Spleen (tissue), 7 donors: ENCODE measurements around the gene CPA5.

Source experiments
- CTCF ChIP-seq, 11 experiments: fragments of 200-600 bp in 7 of 11; fragments of 450-650 bp in 4 of 11; sonication (generic) in 4 of 11; IDR thresholded peaks in 8 of 11; conservative IDR thresholded peaks in 3 of 11; 1 replicate in 7 of 11; 2 replicates in 4 of 11; pipeline versions ENCODE4 v1.4.0 to v1.8.0; 2016 to 2021; ENCODE audit warnings: antibody characterized with exemption in 11 of 11, inconsistent platforms in 4 of 11, mild to moderate bottlenecking in 1 of 11
- POLR2A ChIP-seq, 3 donors: fragments of 450-650 bp; IDR thresholded peaks; one replicate each; pipeline ENCODE4 v1.5.1; 2017; ENCODE audit warnings: antibody characterized with exemption in 3 of 3, mild to moderate bottlenecking in 1 of 3
- donor health status: DM: no; HTN: no; CAD: no; lungs with moderate emphysema.
- donor health status: DM: no; HTN: no; CAD: no.
- donor health status: DM: no; HTN: no; CAD: no.

GRCh38 chr7:130397051-130397757, 52.6 kb downstream of the CPA5 start:
- TF ChIP-seq POLR2A (IDR thresholded peaks at IDR 0.05), result no peak
- no peak for TF ChIP-seq CTCF (IDR thresholded peaks at IDR 0.05 in 8 of 11, conservative IDR thresholded peaks at IDR 0.05 in 3 of 11)
